Measurements from ENCODE around the gene ANKRD42. TPM values are rescaled to one million over a fixed set of nuclear protein-coding genes. Genes with fewer than 3 reads are reported as not detected.

ANKRD42 gene
- total RNA-seq, 1 donor from 2014 or later, result 2.2 TPM

DNA sequence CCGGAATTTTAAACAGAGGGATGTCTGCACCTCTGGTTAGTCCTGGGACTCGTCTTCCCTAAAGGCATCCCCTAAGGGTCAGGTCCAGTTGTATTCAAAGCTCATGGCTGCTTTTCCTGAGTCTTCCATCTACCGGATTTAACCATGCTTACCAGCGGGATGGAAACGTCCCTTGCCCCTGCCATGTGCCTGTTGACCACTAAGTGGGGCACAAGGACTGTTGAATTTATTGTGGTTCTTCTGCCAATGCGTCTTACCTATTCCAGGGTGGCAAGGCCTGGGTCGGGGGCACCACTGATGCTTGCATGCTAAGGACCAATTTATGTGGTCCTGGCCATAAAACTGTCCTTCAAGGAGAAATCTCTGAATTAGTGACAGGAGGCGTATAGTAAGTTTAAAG lies 25.6 kb downstream of the ANKRD42 start:
- TF ChIP-seq, protein P1, sequence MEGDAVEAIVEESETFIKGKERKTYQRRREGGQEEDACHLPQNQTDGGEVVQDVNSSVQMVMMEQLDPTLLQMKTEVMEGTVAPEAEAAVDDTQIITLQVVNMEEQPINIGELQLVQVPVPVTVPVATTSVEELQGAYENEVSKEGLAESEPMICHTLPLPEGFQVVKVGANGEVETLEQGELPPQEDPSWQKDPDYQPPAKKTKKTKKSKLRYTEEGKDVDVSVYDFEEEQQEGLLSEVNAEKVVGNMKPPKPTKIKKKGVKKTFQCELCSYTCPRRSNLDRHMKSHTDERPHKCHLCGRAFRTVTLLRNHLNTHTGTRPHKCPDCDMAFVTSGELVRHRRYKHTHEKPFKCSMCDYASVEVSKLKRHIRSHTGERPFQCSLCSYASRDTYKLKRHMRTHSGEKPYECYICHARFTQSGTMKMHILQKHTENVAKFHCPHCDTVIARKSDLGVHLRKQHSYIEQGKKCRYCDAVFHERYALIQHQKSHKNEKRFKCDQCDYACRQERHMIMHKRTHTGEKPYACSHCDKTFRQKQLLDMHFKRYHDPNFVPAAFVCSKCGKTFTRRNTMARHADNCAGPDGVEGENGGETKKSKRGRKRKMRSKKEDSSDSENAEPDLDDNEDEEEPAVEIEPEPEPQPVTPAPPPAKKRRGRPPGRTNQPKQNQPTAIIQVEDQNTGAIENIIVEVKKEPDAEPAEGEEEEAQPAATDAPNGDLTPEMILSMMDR (IDR thresholded peaks at IDR 0.05; ENCODE audit: partially characterized antibody, unreplicated experiment), result no peak
- no peak overlapping the region for H3K27ac Mint-ChIP-seq (ENCODE audit: unreplicated experiment)
- no peak for DNase-seq
- H3K9me3 Mint-ChIP-seq (ENCODE audit: unreplicated experiment), result no peaks in the 10 kb centered on the region
- H3K4me3 Mint-ChIP-seq (ENCODE audit: unreplicated experiment), result no peak overlapping the region
- no peaks in the 10 kb centered on the region for H3K36me3 Mint-ChIP-seq (ENCODE audit: unreplicated experiment)
- no peaks in the 10 kb centered on the region for H3K4me1 Mint-ChIP-seq (ENCODE audit: low read depth, unreplicated experiment)
- no peaks in the 10 kb centered on the region for H3K27me3 Mint-ChIP-seq (ENCODE audit: unreplicated experiment)

- DNase-seq, result no peak
- H3K9me3 Mint-ChIP-seq (ENCODE audit: unreplicated experiment), result no peaks in the 10 kb centered on the region
- no peaks in the 10 kb centered on the region for H3K27me3 Mint-ChIP-seq (ENCODE audit: unreplicated experiment)
- no peak overlapping the region for H3K4me3 Mint-ChIP-seq (ENCODE audit: unreplicated experiment)
- no peaks in the 10 kb centered on the region for H3K36me3 Mint-ChIP-seq (ENCODE audit: unreplicated experiment)
- TF ChIP-seq, protein P1 (IDR thresholded peaks at IDR 0.05; ENCODE audit: partially characterized antibody, unreplicated experiment), result no peak
- H3K4me1 Mint-ChIP-seq (ENCODE audit: low read depth, unreplicated experiment), result no peaks in the 10 kb centered on the region
- H3K27ac Mint-ChIP-seq (ENCODE audit: unreplicated experiment), result no peak overlapping the region
Observed at GRCh38 chr11:83220260-83220659, 26.7 kb downstream of the ANKRD42 start.

DNA sequence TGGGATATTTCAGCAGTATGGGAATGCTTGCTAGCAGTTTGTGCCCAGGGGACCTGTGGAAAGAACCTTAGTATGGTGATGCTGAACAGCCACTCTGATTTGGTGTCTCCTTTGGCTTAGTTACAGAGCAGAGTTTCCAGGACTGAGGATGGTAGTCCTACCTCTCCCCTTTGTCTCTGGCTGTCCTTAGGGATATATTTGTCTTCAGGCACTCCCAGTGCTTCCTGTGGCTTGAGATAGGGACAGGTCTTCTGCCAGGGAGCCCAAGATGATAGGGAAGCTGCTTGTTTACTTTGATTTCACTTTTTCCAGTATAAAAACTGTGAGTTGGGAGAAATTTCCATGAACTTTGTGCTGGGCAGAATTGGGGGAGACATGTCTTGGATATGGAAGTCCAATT lies 28.2 kb downstream of the ANKRD42 start:
- Mint-ChIP-seq H3K27ac (ENCODE audit: unreplicated experiment) (no peak overlapping the region), H3K9me3 (ENCODE audit: unreplicated experiment) (no peaks in the 10 kb centered on the region), H3K4me3 (ENCODE audit: unreplicated experiment) (no peak overlapping the region), H3K4me1 (ENCODE audit: low read depth, unreplicated experiment) (no peaks in the 10 kb centered on the region), H3K36me3 (ENCODE audit: unreplicated experiment) (no peaks in the 10 kb centered on the region), H3K27me3 (ENCODE audit: unreplicated experiment) (no peaks in the 10 kb centered on the region)
- TF ChIP-seq, protein P1 (IDR thresholded peaks at IDR 0.05; ENCODE audit: partially characterized antibody, unreplicated experiment), result no peak
- DNase-seq, result no peak

- TF ChIP-seq, protein P1 (IDR thresholded peaks at IDR 0.05; ENCODE audit: partially characterized antibody, unreplicated experiment), result no peak
- Mint-ChIP-seq H3K27ac (ENCODE audit: unreplicated experiment) (no peak overlapping the region), H3K4me3 (ENCODE audit: unreplicated experiment) (no peak overlapping the region), H3K27me3 (ENCODE audit: unreplicated experiment) (no peaks in the 10 kb centered on the region), H3K36me3 (ENCODE audit: unreplicated experiment) (no peaks in the 10 kb centered on the region), H3K4me1 (ENCODE audit: low read depth, unreplicated experiment) (no peaks in the 10 kb centered on the region), H3K9me3 (ENCODE audit: unreplicated experiment) (no peaks in the 10 kb centered on the region)
- no peak for DNase-seq
Observed at GRCh38 chr11:83222499-83222898, 29.0 kb downstream of the ANKRD42 start.

GRCh38 chr11:83223457-83223856 lies 29.9 kb downstream of the ANKRD42 start:
- no peak for DNase-seq
- TF ChIP-seq, protein P1 (IDR thresholded peaks at IDR 0.05; ENCODE audit: partially characterized antibody, unreplicated experiment), result no peak
- H3K36me3 Mint-ChIP-seq (ENCODE audit: unreplicated experiment), result no peaks in the 10 kb centered on the region
- no peak overlapping the region for H3K27ac Mint-ChIP-seq (ENCODE audit: unreplicated experiment)
- H3K4me1 Mint-ChIP-seq (ENCODE audit: low read depth, unreplicated experiment), result no peaks in the 10 kb centered on the region
- no peaks in the 10 kb centered on the region for H3K27me3 Mint-ChIP-seq (ENCODE audit: unreplicated experiment)
- H3K9me3 Mint-ChIP-seq (ENCODE audit: unreplicated experiment), result no peaks in the 10 kb centered on the region
- H3K4me3 Mint-ChIP-seq (ENCODE audit: unreplicated experiment), result no peak overlapping the region

Measured in glutamatergic neuron (in vitro differentiated cells).